Astrocyte (in vitro differentiated cells and primary cell): ENCODE data around the gene LRRC36. TPM values are rescaled to one million over a fixed set of nuclear protein-coding genes. Genes with fewer than 3 reads are reported as not detected.

ENCODE experiments used
- DNase-seq: peaks from one replicate; pipeline ENCODE4 v3.0.0-alpha.2; 2010; ENCODE audit warnings: low read depth
- FAIRE-seq: peaks from 2 replicates; lab custom pipeline; 2011; peaks lifted over from hg19 to GRCh38; lab: Jason Lieb, UNC
- H2AFZ ChIP-seq: 2 replicates; pipeline ENCODE4 v1.6.0; 2012; ENCODE audit warnings: low read depth, low read length, inconsistent platforms
- H3K27ac ChIP-seq: 2 replicates; pipeline ENCODE4 v1.5.1; 2011; ENCODE audit warnings: low read depth, low read length, inconsistent platforms
- H3K27me3 ChIP-seq: 2 replicates; pipeline ENCODE4 v1.6.0; 2011; ENCODE audit warnings: low read length, inconsistent platforms; ENCODE audit not compliant: insufficient read depth
- H3K36me3 ChIP-seq: 2 replicates; pipeline ENCODE4 v1.5.1; 2011; ENCODE audit warnings: low read length, inconsistent platforms; ENCODE audit not compliant: insufficient read depth
- H3K4me1 ChIP-seq: 2 replicates; pipeline ENCODE4 v1.5.1; 2011; ENCODE audit warnings: low read length, inconsistent platforms; ENCODE audit not compliant: insufficient read depth
- H3K4me2 ChIP-seq: 2 replicates; pipeline ENCODE4 v1.6.0; 2012; ENCODE audit warnings: low read length, inconsistent platforms
- H3K4me3 ChIP-seq: 2 replicates; pipeline ENCODE4 v1.5.1; 2011; ENCODE audit warnings: low read depth, mild to moderate bottlenecking, low read length, inconsistent platforms; ENCODE audit not compliant: insufficient read depth
- H3K79me2 ChIP-seq: 2 replicates; pipeline ENCODE4 v1.6.0; 2012; ENCODE audit warnings: mild to moderate bottlenecking, low read length, inconsistent platforms; ENCODE audit not compliant: insufficient read depth
- H3K9ac ChIP-seq: 2 replicates; pipeline ENCODE4 v1.6.0; 2012; ENCODE audit warnings: mild to moderate bottlenecking, low read length, inconsistent platforms
- H3K9me3 ChIP-seq: 2 replicates; pipeline ENCODE4 v1.5.1; 2012; ENCODE audit warnings: low read depth, mild to moderate bottlenecking, low read length, inconsistent platforms; ENCODE audit not compliant: insufficient read depth
- H4K20me1 ChIP-seq: 2 replicates; pipeline ENCODE4 v1.6.0; 2012; ENCODE audit warnings: low read length, inconsistent platforms; ENCODE audit not compliant: insufficient read depth
- H3K27ac Mint-ChIP-seq: one replicate; pipeline ENCODE4 v1.8.0; 2021; ENCODE audit warnings: mild to moderate bottlenecking, mixed read lengths; ENCODE audit not compliant: unreplicated experiment
- H3K27me3 Mint-ChIP-seq: one replicate; pipeline ENCODE4 v1.8.0; 2021; ENCODE audit warnings: low read depth, mixed read lengths; ENCODE audit not compliant: unreplicated experiment
- H3K36me3 Mint-ChIP-seq: one replicate; pipeline ENCODE4 v1.8.0; 2021; ENCODE audit warnings: low read depth, mixed read lengths; ENCODE audit not compliant: unreplicated experiment
- H3K4me1 Mint-ChIP-seq: one replicate; pipeline ENCODE4 v1.8.0; 2021; ENCODE audit warnings: low read depth, mixed read lengths; ENCODE audit not compliant: unreplicated experiment
- H3K4me3 Mint-ChIP-seq: one replicate; pipeline ENCODE4 v1.8.0; 2021; ENCODE audit warnings: mild to moderate bottlenecking, moderate library complexity, mixed read lengths; ENCODE audit not compliant: unreplicated experiment
- H3K9me3 Mint-ChIP-seq: one replicate; pipeline ENCODE4 v1.8.0; 2021; ENCODE audit warnings: mild to moderate bottlenecking, mixed read lengths; ENCODE audit not compliant: unreplicated experiment
- EZH2 ChIP-seq: IDR thresholded peaks from 2 replicates; pipeline ENCODE4 v1.6.1; 2012; ENCODE audit warnings: mild to moderate bottlenecking, low read length, inconsistent platforms; ENCODE audit not compliant: insufficient read depth
- total RNA-seq: library from RNA; stranded (reverse); gene quantifications from 2 replicates; pipeline ENCODE4 v1.2.1, GENCODE V29; 2021
- TF ChIP-seq, protein P1 (sequence below): IDR thresholded peaks from 2 replicates; pipeline ENCODE4 v1.5.1; 2011; ENCODE audit warnings: low read depth, mild to moderate bottlenecking, inconsistent platforms, low read length, moderate library complexity; ENCODE audit not compliant: insufficient read depth

LRRC36 gene
- total RNA-seq, 1 donor from 2014 or later, result not detected

DNA sequence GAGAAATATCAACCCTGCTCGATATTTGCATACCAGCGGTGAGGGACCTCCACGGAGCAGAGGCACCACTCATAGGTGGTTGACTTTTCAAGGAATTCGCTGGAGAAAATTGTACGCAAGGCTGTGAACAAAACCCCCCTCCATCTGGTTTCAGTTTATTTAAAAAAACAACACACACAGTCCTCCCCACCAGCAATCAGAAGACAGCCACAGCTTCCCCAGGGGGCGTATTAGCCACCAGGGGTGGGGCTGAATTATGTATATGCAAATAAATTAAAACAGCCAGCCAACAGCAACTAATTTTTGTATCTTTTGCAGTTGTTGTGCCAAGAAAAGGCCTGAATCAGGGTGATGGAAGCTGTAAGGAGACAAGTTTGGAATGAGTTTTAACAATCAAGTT is 98.4 kb downstream of the LRRC36 start:
- H3K4me3 ChIP-seq, result no peak overlapping the region
- no peaks in the 10 kb centered on the region for H3K79me2 ChIP-seq
- Mint-ChIP-seq H3K4me3 (no peak overlapping the region), H3K27me3 (peaks cover 49% of the 10 kb centered on the region), H3K9me3 (no peaks in the 10 kb centered on the region), H3K36me3 (no peaks in the 10 kb centered on the region), H3K27ac (no peak overlapping the region), H3K4me1 (peaks cover 5% of the 10 kb centered on the region)
- H3K36me3 ChIP-seq, result no peaks in the 10 kb centered on the region
- H3K27ac ChIP-seq, result no peak overlapping the region
- FAIRE-seq (no peak), DNase-seq (no peak)
- no peak overlapping the region for H3K9ac ChIP-seq
- H4K20me1 ChIP-seq, result peaks cover 11% of the 10 kb centered on the region
- TF ChIP-seq EZH2, result no peak
- TF ChIP-seq, protein P1, sequence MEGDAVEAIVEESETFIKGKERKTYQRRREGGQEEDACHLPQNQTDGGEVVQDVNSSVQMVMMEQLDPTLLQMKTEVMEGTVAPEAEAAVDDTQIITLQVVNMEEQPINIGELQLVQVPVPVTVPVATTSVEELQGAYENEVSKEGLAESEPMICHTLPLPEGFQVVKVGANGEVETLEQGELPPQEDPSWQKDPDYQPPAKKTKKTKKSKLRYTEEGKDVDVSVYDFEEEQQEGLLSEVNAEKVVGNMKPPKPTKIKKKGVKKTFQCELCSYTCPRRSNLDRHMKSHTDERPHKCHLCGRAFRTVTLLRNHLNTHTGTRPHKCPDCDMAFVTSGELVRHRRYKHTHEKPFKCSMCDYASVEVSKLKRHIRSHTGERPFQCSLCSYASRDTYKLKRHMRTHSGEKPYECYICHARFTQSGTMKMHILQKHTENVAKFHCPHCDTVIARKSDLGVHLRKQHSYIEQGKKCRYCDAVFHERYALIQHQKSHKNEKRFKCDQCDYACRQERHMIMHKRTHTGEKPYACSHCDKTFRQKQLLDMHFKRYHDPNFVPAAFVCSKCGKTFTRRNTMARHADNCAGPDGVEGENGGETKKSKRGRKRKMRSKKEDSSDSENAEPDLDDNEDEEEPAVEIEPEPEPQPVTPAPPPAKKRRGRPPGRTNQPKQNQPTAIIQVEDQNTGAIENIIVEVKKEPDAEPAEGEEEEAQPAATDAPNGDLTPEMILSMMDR, result no peak
- H2AFZ ChIP-seq, result no peak overlapping the region
- H3K9me3 ChIP-seq, result no peaks in the 10 kb centered on the region
- no peaks in the 10 kb centered on the region for H3K4me1 ChIP-seq
- peaks cover 39% of the 10 kb centered on the region for H3K27me3 ChIP-seq
- no peak overlapping the region for H3K4me2 ChIP-seq

DNA sequence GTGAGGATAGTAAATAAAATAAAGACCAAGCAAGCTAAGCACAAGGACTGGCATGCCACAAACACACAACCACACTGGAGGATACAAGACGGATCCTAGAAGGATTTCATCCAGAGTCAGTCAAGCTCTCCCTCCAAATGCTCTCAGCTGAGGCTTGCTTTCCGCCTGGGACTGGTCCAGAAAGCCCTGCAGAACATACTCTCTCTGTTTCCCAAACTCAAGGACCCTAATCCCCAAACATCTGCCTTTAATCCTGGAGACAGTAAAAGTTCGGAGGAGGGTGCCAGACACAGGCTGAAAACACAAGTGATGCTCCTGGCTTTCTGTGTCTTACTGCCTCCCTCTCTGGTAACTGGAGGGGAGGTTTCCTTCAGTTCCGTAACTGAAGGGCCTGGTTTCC is 99.0 kb downstream of the LRRC36 start:
- H3K79me2 ChIP-seq, result no peaks in the 10 kb centered on the region
- DNase-seq (no peak), FAIRE-seq (no peak)
- peaks cover 5% of the 10 kb centered on the region for H3K4me1 Mint-ChIP-seq
- peaks cover 3% of the 10 kb centered on the region for H3K4me1 ChIP-seq
- no peaks in the 10 kb centered on the region for H3K36me3 ChIP-seq
- H2AFZ ChIP-seq, result no peak overlapping the region
- no peak overlapping the region for H3K4me2 ChIP-seq
- H3K9ac ChIP-seq, result no peak overlapping the region
- H3K4me3 Mint-ChIP-seq, result no peak overlapping the region
- TF ChIP-seq, protein P1, result no peak
- TF ChIP-seq EZH2, result no peak
- H3K27ac ChIP-seq, result no peak overlapping the region
- H3K36me3 Mint-ChIP-seq, result no peaks in the 10 kb centered on the region
- H3K9me3 ChIP-seq, result no peaks in the 10 kb centered on the region
- peaks cover 11% of the 10 kb centered on the region for H4K20me1 ChIP-seq
- H3K4me3 ChIP-seq, result no peak overlapping the region
- peaks cover 44% of the 10 kb centered on the region for H3K27me3 ChIP-seq
- H3K27me3 Mint-ChIP-seq, result peaks cover 52% of the 10 kb centered on the region
- no peaks in the 10 kb centered on the region for H3K9me3 Mint-ChIP-seq
- no peak overlapping the region for H3K27ac Mint-ChIP-seq

DNA sequence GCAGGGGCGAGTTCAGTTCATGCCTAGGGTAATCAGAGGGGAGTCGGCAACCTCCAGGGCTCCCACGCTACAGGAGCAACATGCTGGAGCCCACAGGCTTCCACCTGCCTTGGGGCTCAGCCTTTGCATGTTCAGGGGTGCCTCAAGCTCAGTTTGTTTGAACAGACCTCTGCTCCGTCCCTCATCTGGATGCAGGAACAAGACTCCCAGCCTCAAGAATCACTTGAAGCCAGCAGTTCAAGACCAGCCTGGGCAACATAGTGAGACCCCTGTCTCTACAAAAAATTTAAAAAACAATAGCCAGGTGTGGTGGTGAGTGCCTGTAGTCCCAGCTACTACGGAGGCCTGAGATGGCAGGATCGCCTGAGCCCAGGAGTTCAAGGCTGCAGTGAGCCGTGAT is 99.4 kb downstream of the LRRC36 start:
- Histone ChIP-seq H2AFZ (no peak overlapping the region), H3K4me1 (peaks cover 4% of the 10 kb centered on the region), H3K9ac (no peak overlapping the region), H3K4me3 (no peak overlapping the region), H4K20me1 (peaks cover 11% of the 10 kb centered on the region), H3K27ac (no peak overlapping the region), H3K79me2 (no peaks in the 10 kb centered on the region), H3K36me3 (no peaks in the 10 kb centered on the region), H3K27me3 (peaks cover 44% of the 10 kb centered on the region), H3K9me3 (no peaks in the 10 kb centered on the region), H3K4me2 (no peak overlapping the region)
- no peak for FAIRE-seq
- no peak for TF ChIP-seq EZH2
- TF ChIP-seq, protein P1, result no peak
- no peaks in the 10 kb centered on the region for H3K36me3 Mint-ChIP-seq
- peaks cover 50% of the 10 kb centered on the region for H3K27me3 Mint-ChIP-seq
- peaks cover 5% of the 10 kb centered on the region for H3K4me1 Mint-ChIP-seq
- no peak for DNase-seq
- H3K9me3 Mint-ChIP-seq, result no peaks in the 10 kb centered on the region
- H3K4me3 Mint-ChIP-seq, result no peak overlapping the region
- no peak overlapping the region for H3K27ac Mint-ChIP-seq
